HFF-Myc (cell line): ENCODE results near the gene TESMIN.

Source experiments
- DNase-seq: peaks from one replicate; pipeline ENCODE4 v3.0.0-alpha.2; 2011; ENCODE audit warnings: low read depth; ENCODE audit errors: extremely low read depth
- H3K4me3 ChIP-seq: replicated peaks from 2 replicates; pipeline ENCODE4 v1.5.1; 2011; ENCODE audit warnings: low read depth, mild to moderate bottlenecking, control low read depth, low read length
- TF ChIP-seq, protein P1 (sequence below): IDR thresholded peaks from 2 replicates; pipeline ENCODE4 v1.5.1; 2012; ENCODE audit warnings: mild to moderate bottlenecking, low read depth, low read length, control low read depth; ENCODE audit errors: missing control alignments

Gene TESMIN

GRCh38 chr11:68682531-68682961, 68.8 kb downstream of the TESMIN start:
- TF ChIP-seq, protein P1, sequence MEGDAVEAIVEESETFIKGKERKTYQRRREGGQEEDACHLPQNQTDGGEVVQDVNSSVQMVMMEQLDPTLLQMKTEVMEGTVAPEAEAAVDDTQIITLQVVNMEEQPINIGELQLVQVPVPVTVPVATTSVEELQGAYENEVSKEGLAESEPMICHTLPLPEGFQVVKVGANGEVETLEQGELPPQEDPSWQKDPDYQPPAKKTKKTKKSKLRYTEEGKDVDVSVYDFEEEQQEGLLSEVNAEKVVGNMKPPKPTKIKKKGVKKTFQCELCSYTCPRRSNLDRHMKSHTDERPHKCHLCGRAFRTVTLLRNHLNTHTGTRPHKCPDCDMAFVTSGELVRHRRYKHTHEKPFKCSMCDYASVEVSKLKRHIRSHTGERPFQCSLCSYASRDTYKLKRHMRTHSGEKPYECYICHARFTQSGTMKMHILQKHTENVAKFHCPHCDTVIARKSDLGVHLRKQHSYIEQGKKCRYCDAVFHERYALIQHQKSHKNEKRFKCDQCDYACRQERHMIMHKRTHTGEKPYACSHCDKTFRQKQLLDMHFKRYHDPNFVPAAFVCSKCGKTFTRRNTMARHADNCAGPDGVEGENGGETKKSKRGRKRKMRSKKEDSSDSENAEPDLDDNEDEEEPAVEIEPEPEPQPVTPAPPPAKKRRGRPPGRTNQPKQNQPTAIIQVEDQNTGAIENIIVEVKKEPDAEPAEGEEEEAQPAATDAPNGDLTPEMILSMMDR, result no peak
- no peak for DNase-seq
- no peak overlapping the region for H3K4me3 ChIP-seq

DNA sequence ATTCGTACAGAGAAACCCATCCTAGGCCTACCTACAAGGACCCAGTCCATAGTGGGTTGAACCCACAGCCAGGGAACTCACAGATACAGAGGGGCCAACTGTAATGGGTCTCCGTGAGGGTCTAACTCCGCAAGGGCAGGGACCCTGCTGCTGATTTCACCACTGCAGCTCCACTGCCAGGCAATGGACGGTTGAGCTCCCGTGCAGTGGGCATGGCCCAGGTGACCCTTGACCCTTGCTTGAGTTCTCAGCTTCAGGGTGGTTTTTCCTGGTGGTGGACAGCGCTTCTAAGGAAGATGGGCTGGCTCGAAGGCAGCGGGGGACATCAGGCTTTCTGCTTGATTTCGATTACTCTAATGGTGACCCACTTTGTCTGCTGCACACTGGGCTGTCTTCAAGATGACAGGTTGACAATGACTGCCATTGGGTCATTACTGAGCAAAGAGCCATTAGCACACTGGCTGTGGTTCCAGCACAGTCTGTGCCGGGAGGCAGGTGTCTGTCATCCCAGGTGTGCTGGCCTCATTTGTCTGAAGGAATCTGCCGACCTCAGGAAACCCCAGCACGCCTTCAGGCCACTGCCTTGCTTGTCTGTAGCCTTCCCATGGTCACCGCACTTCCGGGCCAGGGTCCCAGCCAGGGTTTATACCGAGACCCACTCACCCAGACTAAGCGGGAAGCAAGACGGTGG, 70.6 kb downstream of the TESMIN start:
- TF ChIP-seq, protein P1, result no peak
- H3K4me3 ChIP-seq, result no peak overlapping the region
- no peak for DNase-seq

- H3K4me3 ChIP-seq, result no peak overlapping the region
- TF ChIP-seq, protein P1, result no peak
- no peak for DNase-seq
Measured at GRCh38 chr11:68678031-68678441, 73.3 kb downstream of the TESMIN start.

- TF ChIP-seq, protein P1, result no peak
- H3K4me3 ChIP-seq, result no peak overlapping the region
- DNase-seq, result peak; percentile 94
Measured at GRCh38 chr11:68677432-68677831, 73.9 kb downstream of the TESMIN start.

- no peak overlapping the region for H3K4me3 ChIP-seq
- TF ChIP-seq, protein P1, result no peak
- DNase-seq, result no peak
Measured at GRCh38 chr11:68674461-68674860, 76.9 kb downstream of the TESMIN start.

DNA sequence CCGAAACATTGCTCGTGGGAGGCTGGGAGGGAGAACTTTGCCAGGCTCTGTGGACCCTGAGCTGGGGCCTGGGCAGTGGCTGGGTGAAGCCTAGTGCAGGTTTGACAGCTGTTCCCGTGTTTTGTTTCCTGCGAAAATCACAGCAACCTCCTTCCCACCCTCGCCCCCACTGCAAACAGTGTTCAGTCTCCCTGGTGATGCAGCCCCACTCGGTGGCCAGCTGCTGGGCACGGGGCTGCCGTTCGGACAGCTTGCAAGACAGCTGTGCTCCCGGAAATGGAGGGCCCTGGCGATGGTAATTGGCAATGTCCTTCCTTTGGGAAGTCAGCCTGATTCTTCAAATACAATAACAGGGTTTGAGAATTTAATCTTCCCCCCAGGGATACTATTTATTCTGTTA, 77.3 kb downstream of the TESMIN start:
- H3K4me3 ChIP-seq, result no peak overlapping the region
- TF ChIP-seq, protein P1, result no peak

More for the DNA sequence above, 77.3 kb downstream of the TESMIN start:
- no peak for DNase-seq
